Osteocyte (in vitro differentiated cells): ENCODE data around the gene JCHAIN. TPM values are rescaled to one million over a fixed set of nuclear protein-coding genes. Genes with fewer than 3 reads are reported as not detected.
"Not testable (repeated sequence)": the region's sequence is repeated elsewhere in the genome, so short reads cannot be mapped to it uniquely, and the experiment has no call there.

Experiments
- DNase-seq: peaks from one replicate; pipeline ENCODE4 v3.0.0; 2021; ENCODE audit warnings: mixed read lengths; ENCODE audit not compliant: unreplicated experiment; ENCODE audit errors: extremely low spot score
- H3K27ac Mint-ChIP-seq: one replicate; pipeline ENCODE4 v1.8.0; 2021; ENCODE audit warnings: mild to moderate bottlenecking, mixed read lengths; ENCODE audit not compliant: unreplicated experiment
- H3K27me3 Mint-ChIP-seq: one replicate; pipeline ENCODE4 v1.8.0; 2021; ENCODE audit warnings: mixed read lengths; ENCODE audit not compliant: unreplicated experiment
- H3K36me3 Mint-ChIP-seq: one replicate; pipeline ENCODE4 v1.8.0; 2021; ENCODE audit warnings: mixed read lengths; ENCODE audit not compliant: unreplicated experiment
- H3K4me1 Mint-ChIP-seq: one replicate; pipeline ENCODE4 v1.8.0; 2021; ENCODE audit warnings: mixed read lengths; ENCODE audit not compliant: unreplicated experiment
- H3K4me3 Mint-ChIP-seq: one replicate; pipeline ENCODE4 v1.8.0; 2021; ENCODE audit warnings: mild to moderate bottlenecking, moderate library complexity, mixed read lengths; ENCODE audit not compliant: unreplicated experiment
- H3K9me3 Mint-ChIP-seq: one replicate; pipeline ENCODE4 v1.8.0; 2021; ENCODE audit warnings: mixed read lengths; ENCODE audit not compliant: unreplicated experiment
- total RNA-seq: library from RNA; stranded (reverse); gene quantifications from 2 replicates; pipeline ENCODE4 v1.2.1, GENCODE V29; 2021
- TF ChIP-seq, protein P1 (sequence below): fragments of 200-600 bp; sonication (generic); IDR thresholded peaks from 2 replicates; pipeline ENCODE4 v1.5.0; 2021; ENCODE audit warnings: antibody characterized with exemption, mild to moderate bottlenecking, moderate library complexity

The JCHAIN gene
- total RNA-seq, 1 donor from 2014 or later = not detected

DNA sequence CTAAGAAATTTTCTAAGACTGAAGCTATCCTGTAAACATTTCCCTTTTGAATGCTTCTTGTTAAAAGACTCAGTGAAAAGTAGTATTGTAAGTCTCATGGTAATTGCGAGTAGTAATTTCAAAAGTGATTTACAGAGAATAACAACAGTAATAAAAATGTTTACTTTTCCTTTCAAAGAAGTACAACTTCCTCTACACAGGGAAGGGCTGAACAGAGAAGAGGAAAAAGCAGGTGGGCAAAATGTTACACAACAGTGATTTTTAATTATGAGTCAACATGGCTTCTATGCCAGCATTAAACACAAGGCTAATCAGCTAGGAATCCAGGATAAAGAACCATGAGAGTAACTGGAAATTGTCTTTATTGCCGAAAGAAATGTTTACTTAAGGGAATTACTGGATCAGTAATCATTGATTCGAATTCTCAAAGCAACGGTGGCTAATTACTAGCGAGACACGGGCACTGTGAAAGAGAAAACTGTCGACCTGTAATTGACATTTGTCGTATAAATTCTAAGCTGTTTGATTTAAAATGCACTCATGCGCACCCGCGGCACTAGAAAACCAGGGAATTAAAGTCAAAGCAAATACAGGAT, 37.4 kb upstream of the JCHAIN start:
- peak overlapping the region; percentile 87 for H3K27ac Mint-ChIP-seq
- no peaks in the 10 kb centered on the region for H3K36me3 Mint-ChIP-seq
- H3K4me1 Mint-ChIP-seq = peaks cover 23% of the 10 kb centered on the region
- H3K4me3 Mint-ChIP-seq = peak overlapping the region; percentile 79
- DNase-seq = no peak
- no peaks in the 10 kb centered on the region for H3K27me3 Mint-ChIP-seq
- no peaks in the 10 kb centered on the region for H3K9me3 Mint-ChIP-seq
- TF ChIP-seq, protein P1, sequence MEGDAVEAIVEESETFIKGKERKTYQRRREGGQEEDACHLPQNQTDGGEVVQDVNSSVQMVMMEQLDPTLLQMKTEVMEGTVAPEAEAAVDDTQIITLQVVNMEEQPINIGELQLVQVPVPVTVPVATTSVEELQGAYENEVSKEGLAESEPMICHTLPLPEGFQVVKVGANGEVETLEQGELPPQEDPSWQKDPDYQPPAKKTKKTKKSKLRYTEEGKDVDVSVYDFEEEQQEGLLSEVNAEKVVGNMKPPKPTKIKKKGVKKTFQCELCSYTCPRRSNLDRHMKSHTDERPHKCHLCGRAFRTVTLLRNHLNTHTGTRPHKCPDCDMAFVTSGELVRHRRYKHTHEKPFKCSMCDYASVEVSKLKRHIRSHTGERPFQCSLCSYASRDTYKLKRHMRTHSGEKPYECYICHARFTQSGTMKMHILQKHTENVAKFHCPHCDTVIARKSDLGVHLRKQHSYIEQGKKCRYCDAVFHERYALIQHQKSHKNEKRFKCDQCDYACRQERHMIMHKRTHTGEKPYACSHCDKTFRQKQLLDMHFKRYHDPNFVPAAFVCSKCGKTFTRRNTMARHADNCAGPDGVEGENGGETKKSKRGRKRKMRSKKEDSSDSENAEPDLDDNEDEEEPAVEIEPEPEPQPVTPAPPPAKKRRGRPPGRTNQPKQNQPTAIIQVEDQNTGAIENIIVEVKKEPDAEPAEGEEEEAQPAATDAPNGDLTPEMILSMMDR = no peak

DNA sequence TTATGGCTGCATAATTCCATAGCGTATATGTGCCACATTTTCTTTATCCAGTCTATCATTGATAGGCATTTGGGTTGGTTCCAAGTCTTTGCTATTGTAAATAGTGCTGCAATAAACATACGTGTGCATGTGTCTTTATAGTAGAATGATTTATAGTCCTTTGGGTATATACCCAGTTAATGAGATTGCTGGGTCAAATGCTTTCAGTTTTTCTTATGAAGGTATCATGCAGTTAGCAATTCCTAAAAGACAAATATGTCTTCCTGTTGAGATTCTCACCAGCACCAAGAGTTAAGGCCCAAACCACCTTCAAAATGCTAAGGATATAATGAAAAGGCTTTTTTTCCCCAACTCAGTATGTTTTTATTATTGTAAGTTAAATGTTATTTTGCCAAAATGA, 36.3 kb upstream of the JCHAIN start:
- H3K4me3 Mint-ChIP-seq, H3K36me3 Mint-ChIP-seq, H3K27me3 Mint-ChIP-seq, DNase-seq, H3K9me3 Mint-ChIP-seq, H3K27ac Mint-ChIP-seq: not testable (repeated sequence)
- H3K4me1 Mint-ChIP-seq = peaks cover 23% of the 10 kb centered on the region

DNA sequence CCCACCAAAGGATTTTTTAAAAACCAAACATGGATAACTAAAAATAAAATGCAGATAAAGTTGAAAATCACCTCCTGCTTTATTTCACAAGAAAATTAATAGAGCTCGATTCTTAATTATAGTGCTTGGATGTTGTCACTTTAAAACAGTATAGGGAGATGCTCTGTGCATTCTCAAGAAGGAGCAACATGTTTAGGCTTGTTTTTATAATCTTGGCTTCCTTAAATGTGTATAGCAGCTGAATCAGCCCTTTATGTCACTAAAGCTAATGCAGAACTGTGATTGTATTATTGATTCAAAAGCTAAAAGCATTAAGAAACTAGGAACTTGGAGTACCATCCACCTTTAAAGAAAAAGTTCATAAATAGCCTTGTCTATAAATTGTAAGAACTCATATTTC, 35.0 kb upstream of the JCHAIN start:
- H3K27me3 Mint-ChIP-seq = no peaks in the 10 kb centered on the region
- H3K27ac Mint-ChIP-seq = no peak overlapping the region
- H3K4me1 Mint-ChIP-seq = peaks cover 14% of the 10 kb centered on the region
- H3K36me3 Mint-ChIP-seq = no peaks in the 10 kb centered on the region
- TF ChIP-seq, protein P1 = no peak
- DNase-seq = no peak
- H3K4me3 Mint-ChIP-seq = no peak overlapping the region
- H3K9me3 Mint-ChIP-seq = no peaks in the 10 kb centered on the region

DNA sequence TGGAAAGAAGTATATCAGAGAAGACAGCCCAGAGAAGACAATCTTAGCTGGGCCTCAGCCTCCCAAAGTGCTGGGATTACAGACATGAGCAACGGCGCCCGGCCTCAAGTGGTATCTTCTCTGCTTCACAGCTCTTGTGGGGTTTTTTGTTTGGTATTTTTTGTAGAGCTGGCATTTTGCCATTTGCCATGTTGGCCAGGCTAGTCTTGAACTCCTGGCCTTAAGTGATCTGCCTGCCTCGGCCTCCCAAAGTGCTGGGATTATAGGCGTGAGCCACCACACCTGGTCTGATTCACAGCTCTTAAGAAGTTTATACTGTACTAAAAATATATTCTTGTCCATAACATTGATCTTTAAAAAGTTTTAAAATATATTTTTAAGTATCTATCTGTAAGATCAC, 34.4 kb upstream of the JCHAIN start:
- H3K4me3 Mint-ChIP-seq = no peak overlapping the region
- TF ChIP-seq, protein P1 = no peak

DNA sequence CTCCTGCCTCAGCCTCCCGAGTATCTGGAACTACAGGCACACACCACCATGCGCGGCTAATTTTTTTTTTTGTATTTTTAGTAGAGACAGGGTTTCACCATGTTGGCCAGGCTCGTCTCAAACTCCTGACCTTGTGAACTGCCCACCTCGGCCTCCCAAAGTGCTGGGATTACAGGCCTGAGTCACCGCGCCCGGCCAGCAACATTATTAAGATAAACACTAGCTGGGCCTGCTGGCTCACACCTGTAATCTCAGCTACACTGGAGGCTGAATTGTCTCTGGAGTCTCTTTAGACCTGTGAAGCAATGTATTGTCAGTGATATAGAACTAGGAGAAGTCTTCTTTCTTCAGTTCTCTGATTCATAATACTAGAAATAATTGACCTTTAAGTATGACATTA, 32.1 kb upstream of the JCHAIN start:
- not testable (repeated sequence) for H3K4me1 Mint-ChIP-seq, H3K27ac Mint-ChIP-seq, H3K9me3 Mint-ChIP-seq, DNase-seq, H3K36me3 Mint-ChIP-seq, H3K4me3 Mint-ChIP-seq, H3K27me3 Mint-ChIP-seq

More for the DNA sequence above, 34.4 kb upstream of the JCHAIN start:
- H3K9me3 Mint-ChIP-seq = no peaks in the 10 kb centered on the region
- no peak for DNase-seq
- H3K4me1 Mint-ChIP-seq = peaks cover 9% of the 10 kb centered on the region
- no peaks in the 10 kb centered on the region for H3K36me3 Mint-ChIP-seq
- no peaks in the 10 kb centered on the region for H3K27me3 Mint-ChIP-seq
- H3K27ac Mint-ChIP-seq = no peak overlapping the region

DNA sequence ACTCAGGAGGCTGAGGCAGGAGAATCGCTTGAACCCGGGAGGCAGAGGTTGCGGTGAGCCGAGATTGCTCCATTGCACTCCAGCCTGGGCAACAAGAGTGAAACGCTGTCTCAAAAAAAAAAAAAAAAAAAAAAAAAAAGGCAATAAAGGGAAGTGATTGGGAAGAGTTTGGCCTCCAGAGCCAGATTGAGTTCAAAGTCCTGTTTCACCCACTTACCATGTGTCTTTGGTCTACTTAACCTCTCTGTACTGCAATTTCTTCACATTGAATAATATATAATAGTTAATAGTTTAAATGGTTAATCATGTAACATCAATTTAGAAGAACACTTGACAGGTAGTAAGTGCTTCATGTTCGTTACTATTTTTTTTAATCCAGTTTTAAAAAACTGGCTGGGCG, 28.3 kb upstream of the JCHAIN start:
- peaks cover 14% of the 10 kb centered on the region for H3K4me1 Mint-ChIP-seq
- DNase-seq, H3K4me3 Mint-ChIP-seq, H3K9me3 Mint-ChIP-seq, H3K27ac Mint-ChIP-seq, H3K27me3 Mint-ChIP-seq, H3K36me3 Mint-ChIP-seq: not testable (repeated sequence)

DNA sequence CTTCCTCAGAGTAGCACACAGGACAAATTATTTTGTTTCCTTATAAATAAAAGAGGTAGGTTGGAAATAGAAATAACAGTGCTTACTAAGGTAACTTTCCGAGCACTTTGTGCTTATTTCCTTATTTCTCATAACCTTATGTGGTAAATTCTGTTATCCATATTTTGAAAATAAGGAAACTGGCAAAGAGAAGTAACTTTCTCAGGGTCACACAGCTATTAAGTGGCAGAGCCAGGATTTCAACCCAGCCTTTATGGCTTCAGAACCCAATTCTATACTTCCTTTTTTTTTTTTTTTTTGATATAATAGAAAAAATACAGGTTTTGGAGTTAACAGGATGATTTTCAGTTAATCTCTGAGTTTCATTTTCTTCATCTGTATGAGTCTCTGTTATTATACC, 25.4 kb upstream of the JCHAIN start:
- H3K4me3 Mint-ChIP-seq = no peak overlapping the region
- H3K9me3 Mint-ChIP-seq = no peaks in the 10 kb centered on the region
- TF ChIP-seq, protein P1 = no peak
- peaks cover 30% of the 10 kb centered on the region for H3K4me1 Mint-ChIP-seq
- no peak overlapping the region for H3K27ac Mint-ChIP-seq
- DNase-seq = no peak
- peaks cover 7% of the 10 kb centered on the region for H3K36me3 Mint-ChIP-seq
- no peaks in the 10 kb centered on the region for H3K27me3 Mint-ChIP-seq
